ENCODE results near the gene CTDSPL2. TPM values are rescaled to one million over a fixed set of nuclear protein-coding genes. Genes with fewer than 3 reads are reported as not detected.

Gene CTDSPL2
- total RNA-seq, 1 experiment from 2014 or later = 98.0 TPM

DNA sequence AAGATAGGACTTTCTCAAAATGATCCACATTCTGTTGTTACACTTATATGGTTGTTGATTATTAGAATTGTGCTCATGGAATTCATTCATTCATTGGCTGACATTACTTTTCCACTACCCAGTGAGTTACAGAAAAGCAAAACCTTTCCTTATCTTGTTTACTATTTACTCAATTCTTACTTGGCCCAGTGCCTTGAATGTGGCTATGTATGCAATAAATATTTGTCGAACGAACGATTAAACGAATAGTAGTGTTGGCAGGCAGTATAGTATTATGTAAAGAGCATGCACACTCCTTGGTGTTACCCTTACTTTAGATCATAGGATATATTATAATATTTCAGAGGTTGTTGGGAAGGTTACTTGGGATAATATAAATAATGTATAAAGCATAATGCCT, 31.0 kb downstream of the CTDSPL2 start:
- DNase-seq = peak; percentile 6

GRCh38 chr15:44468709-44469385, 41.4 kb downstream of the CTDSPL2 start:
- H3K4me2 ChIP-seq (ENCODE audit: low read length) = no peak overlapping the region
- peaks cover 18% of the 10 kb centered on the region; the same call in 1 of the 2 replicates for H4K20me1 ChIP-seq (ENCODE audit: low read length)
- TSS peak; percentile 40 for BruUV-seq (replicated peaks)
- H3K9me3 ChIP-seq (ENCODE audit: low read length) = no peaks in the 10 kb centered on the region
- no peaks in the 10 kb centered on the region for H3K27me3 ChIP-seq (ENCODE audit: low read length)
- no peak overlapping the region for H3K4me3 ChIP-seq (ENCODE audit: low read length)
- H3K27ac ChIP-seq (ENCODE audit: low read length) = peak overlapping the region; percentile 18
- no peak overlapping the region for H2AFZ ChIP-seq (ENCODE audit: low read length)
- H3K9me2 ChIP-seq (replicated peaks; ENCODE audit: low read length) = no peaks in the 10 kb centered on the region
- TF ChIP-seq EZH2 (IDR thresholded peaks at IDR 0.05; ENCODE audit: low read length, unreplicated experiment) (no peak), EZH2phosphoT487 (IDR thresholded peaks at IDR 0.05; ENCODE audit: borderline replicate concordance, low read length) (no peak)
- TF ChIP-seq, protein P1, sequence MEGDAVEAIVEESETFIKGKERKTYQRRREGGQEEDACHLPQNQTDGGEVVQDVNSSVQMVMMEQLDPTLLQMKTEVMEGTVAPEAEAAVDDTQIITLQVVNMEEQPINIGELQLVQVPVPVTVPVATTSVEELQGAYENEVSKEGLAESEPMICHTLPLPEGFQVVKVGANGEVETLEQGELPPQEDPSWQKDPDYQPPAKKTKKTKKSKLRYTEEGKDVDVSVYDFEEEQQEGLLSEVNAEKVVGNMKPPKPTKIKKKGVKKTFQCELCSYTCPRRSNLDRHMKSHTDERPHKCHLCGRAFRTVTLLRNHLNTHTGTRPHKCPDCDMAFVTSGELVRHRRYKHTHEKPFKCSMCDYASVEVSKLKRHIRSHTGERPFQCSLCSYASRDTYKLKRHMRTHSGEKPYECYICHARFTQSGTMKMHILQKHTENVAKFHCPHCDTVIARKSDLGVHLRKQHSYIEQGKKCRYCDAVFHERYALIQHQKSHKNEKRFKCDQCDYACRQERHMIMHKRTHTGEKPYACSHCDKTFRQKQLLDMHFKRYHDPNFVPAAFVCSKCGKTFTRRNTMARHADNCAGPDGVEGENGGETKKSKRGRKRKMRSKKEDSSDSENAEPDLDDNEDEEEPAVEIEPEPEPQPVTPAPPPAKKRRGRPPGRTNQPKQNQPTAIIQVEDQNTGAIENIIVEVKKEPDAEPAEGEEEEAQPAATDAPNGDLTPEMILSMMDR (conservative IDR thresholded peaks at IDR 0.05; ENCODE audit: low read depth, low read length) = no peak
- POLR2A ChIA-PET (ENCODE audit: unreplicated experiment) = interaction anchor here (0.6 kb wide), 1 partner anchor 38 kb away, joined by 3 read pairs; no protein-coding TSS in a partner anchor
- ATAC-seq (peak; percentile 95), DNase-seq (peak; percentile 58)
- CTCF ChIA-PET = no interaction called here
- H3F3A ChIP-seq (ENCODE audit: low read length, unreplicated experiment) = no peaks in the 10 kb centered on the region
- H3K36me3 ChIP-seq (ENCODE audit: low read depth, low read length) = peaks cover 13% of the 10 kb centered on the region; the same call in 1 of the 2 replicates
- H3K4me1 ChIP-seq (ENCODE audit: insufficient read depth, low read length) = peaks cover 10% of the 10 kb centered on the region
- peaks cover 73% of the 10 kb centered on the region for H3K79me2 ChIP-seq (ENCODE audit: low read length)
- intact Hi-C loops (cut with micrococcal nuclease) = no loop called here
- H3K9ac ChIP-seq (ENCODE audit: low read length) = no peak overlapping the region

More for the DNA sequence above, 31.0 kb downstream of the CTDSPL2 start:
- Histone ChIP-seq H2AFZ (ENCODE audit: low read length) (no peak overlapping the region), H3K4me1 (ENCODE audit: insufficient read depth, low read length) (no peaks in the 10 kb centered on the region), H3K9me2 (replicated peaks; ENCODE audit: low read length) (no peaks in the 10 kb centered on the region), H3K4me3 (ENCODE audit: low read length) (no peak overlapping the region), H3K79me2 (ENCODE audit: low read length) (peaks cover 63% of the 10 kb centered on the region), H3K36me3 (ENCODE audit: low read depth, low read length) (peaks cover 11% of the 10 kb centered on the region), H3K27me3 (ENCODE audit: low read length) (no peaks in the 10 kb centered on the region), H3K9ac (ENCODE audit: low read length) (no peak overlapping the region), H3K27ac (ENCODE audit: low read length) (no peak overlapping the region), H3F3A (ENCODE audit: low read length, unreplicated experiment) (no peaks in the 10 kb centered on the region), H3K4me2 (ENCODE audit: low read length) (no peak overlapping the region), H3K9me3 (ENCODE audit: low read length) (no peaks in the 10 kb centered on the region), H4K20me1 (ENCODE audit: low read length) (peaks cover 17% of the 10 kb centered on the region)
- ChIA-PET CTCF (no interaction called here), POLR2A (ENCODE audit: unreplicated experiment) (no interaction called here)
- no peak for TF ChIP-seq EZH2 (IDR thresholded peaks at IDR 0.05; ENCODE audit: low read length, unreplicated experiment)
- no peak; the same call in 1 of the 2 replicates for ATAC-seq
- no TSS peak for BruUV-seq (replicated peaks)
- intact Hi-C loops (cut with micrococcal nuclease) = no loop called here

GRCh38 chr15:44471885-44472455, 44.5 kb downstream of the CTDSPL2 start:
- intact Hi-C loops (cut with micrococcal nuclease) = no loop called here
- POLR2A ChIA-PET (ENCODE audit: unreplicated experiment) = no interaction called here
- no peak for DNase-seq
- CTCF ChIA-PET = no interaction called here
- Histone ChIP-seq H3K79me2 (ENCODE audit: low read length) (peaks cover 50% of the 10 kb centered on the region), H3K9me2 (replicated peaks; ENCODE audit: low read length) (no peaks in the 10 kb centered on the region), H3K27me3 (ENCODE audit: low read length) (no peaks in the 10 kb centered on the region), H3K36me3 (ENCODE audit: low read depth, low read length) (peaks cover 6% of the 10 kb centered on the region; the same call in 1 of the 2 replicates), H3K9me3 (ENCODE audit: low read length) (no peaks in the 10 kb centered on the region), H4K20me1 (ENCODE audit: low read length) (peaks cover 16% of the 10 kb centered on the region), H3F3A (ENCODE audit: low read length, unreplicated experiment) (no peaks in the 10 kb centered on the region), H3K4me2 (ENCODE audit: low read length) (no peak overlapping the region), H3K4me1 (ENCODE audit: insufficient read depth, low read length) (peaks cover 10% of the 10 kb centered on the region), H3K9ac (ENCODE audit: low read length) (no peak overlapping the region), H3K4me3 (ENCODE audit: low read length) (no peak overlapping the region), H2AFZ (ENCODE audit: low read length) (no peak overlapping the region), H3K27ac (ENCODE audit: low read length) (no peak overlapping the region)
- no peak for TF ChIP-seq EZH2 (IDR thresholded peaks at IDR 0.05; ENCODE audit: low read length, unreplicated experiment)
- TF ChIP-seq, protein P1 (conservative IDR thresholded peaks at IDR 0.05; ENCODE audit: low read depth, low read length) = no peak
- TF ChIP-seq EZH2phosphoT487 (IDR thresholded peaks at IDR 0.05; ENCODE audit: borderline replicate concordance, low read length) = no peak
- no peak for ATAC-seq
- BruUV-seq (replicated peaks) = no TSS peak
